ENCODE data around the gene OPN4.

GRCh38 chr10:86607674-86608073 is 46.7 kb upstream of the OPN4 start:
- TF ChIP-seq, protein P1, sequence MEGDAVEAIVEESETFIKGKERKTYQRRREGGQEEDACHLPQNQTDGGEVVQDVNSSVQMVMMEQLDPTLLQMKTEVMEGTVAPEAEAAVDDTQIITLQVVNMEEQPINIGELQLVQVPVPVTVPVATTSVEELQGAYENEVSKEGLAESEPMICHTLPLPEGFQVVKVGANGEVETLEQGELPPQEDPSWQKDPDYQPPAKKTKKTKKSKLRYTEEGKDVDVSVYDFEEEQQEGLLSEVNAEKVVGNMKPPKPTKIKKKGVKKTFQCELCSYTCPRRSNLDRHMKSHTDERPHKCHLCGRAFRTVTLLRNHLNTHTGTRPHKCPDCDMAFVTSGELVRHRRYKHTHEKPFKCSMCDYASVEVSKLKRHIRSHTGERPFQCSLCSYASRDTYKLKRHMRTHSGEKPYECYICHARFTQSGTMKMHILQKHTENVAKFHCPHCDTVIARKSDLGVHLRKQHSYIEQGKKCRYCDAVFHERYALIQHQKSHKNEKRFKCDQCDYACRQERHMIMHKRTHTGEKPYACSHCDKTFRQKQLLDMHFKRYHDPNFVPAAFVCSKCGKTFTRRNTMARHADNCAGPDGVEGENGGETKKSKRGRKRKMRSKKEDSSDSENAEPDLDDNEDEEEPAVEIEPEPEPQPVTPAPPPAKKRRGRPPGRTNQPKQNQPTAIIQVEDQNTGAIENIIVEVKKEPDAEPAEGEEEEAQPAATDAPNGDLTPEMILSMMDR (conservative IDR thresholded peaks at IDR 0.05; ENCODE audit: low read length), result no peak
- no peak for TF ChIP-seq EZH2phosphoT487 (IDR thresholded peaks at IDR 0.05; ENCODE audit: borderline replicate concordance)
